GM18909 (cell line): ENCODE results near the gene ZBTB46.

Experiments used
- ATAC-seq: cut with Tn5 transposase; IDR thresholded peaks from one replicate; pipeline ENCODE4 v1.9.1; 2021; ENCODE audit warnings: mild to moderate bottlenecking; ENCODE audit not compliant: unreplicated experiment, poor library complexity

The ZBTB46 gene

GRCh38 chr20:63840405-63840828 is 9.4 kb upstream of the ZBTB46 start:
- ATAC-seq = no peak

- ATAC-seq = no peak
These were observed 8.6 kb upstream of the ZBTB46 start for GRCh38 chr20:63839620-63840019.

- no peak for ATAC-seq
These were observed 6.4 kb upstream of the ZBTB46 start for GRCh38 chr20:63837479-63837878.

- no peak for ATAC-seq
These were observed 5.6 kb upstream of the ZBTB46 start for GRCh38 chr20:63836458-63837344.

GRCh38 chr20:63835021-63835858 is 4.2 kb upstream of the ZBTB46 start:
- ATAC-seq = no peak

GRCh38 chr20:63834491-63834880 is 3.4 kb upstream of the ZBTB46 start:
- no peak for ATAC-seq

GRCh38 chr20:63833776-63834490 is 2.9 kb upstream of the ZBTB46 start:
- ATAC-seq = no peak

- ATAC-seq = no peak
These were observed 1.1 kb upstream of the ZBTB46 start for GRCh38 chr20:63831993-63832686.

GRCh38 chr20:63831646-63831992 is 555 bp upstream of the ZBTB46 start:
- peak; percentile 16 for ATAC-seq

GRCh38 chr20:63829945-63830835 is 874 bp downstream of the ZBTB46 start:
- no peak for ATAC-seq

- no peak for ATAC-seq
These were observed 1.5 kb downstream of the ZBTB46 start for GRCh38 chr20:63829603-63829944.

GRCh38 chr20:63828951-63829350 is 2.1 kb downstream of the ZBTB46 start:
- no peak for ATAC-seq

GRCh38 chr20:63828545-63828944 is 2.5 kb downstream of the ZBTB46 start:
- no peak for ATAC-seq

- no peak for ATAC-seq
These were observed 2.9 kb downstream of the ZBTB46 start for GRCh38 chr20:63828124-63828523.

GRCh38 chr20:63826753-63827152 is 4.3 kb downstream of the ZBTB46 start:
- no peak for ATAC-seq

- no peak for ATAC-seq
These were observed 5.5 kb downstream of the ZBTB46 start for GRCh38 chr20:63825331-63826118.

- no peak for ATAC-seq
These were observed 7.3 kb downstream of the ZBTB46 start for GRCh38 chr20:63823691-63824311.

GRCh38 chr20:63822276-63822696 is 8.8 kb downstream of the ZBTB46 start:
- no peak for ATAC-seq
